T-helper 1 cell treated with Interleukin-12 subunit alpha and Interleukin-12 subunit beta and Interleukin-4 antibody, amounts not matched to agents 30 ng/mL and 1 ng/mL, for 36 hours (primary cell): ENCODE results near the gene KTN1. TPM values are rescaled to one million over a fixed set of nuclear protein-coding genes. Genes with fewer than 3 reads are reported as not detected.

Experiments used
- total RNA-seq: library from RNA; stranded (reverse); gene quantifications from 2 replicates; pipeline ENCODE4 v1.2.3, GENCODE V29; 2022

The KTN1 gene
- total RNA-seq, 1 donor from 2014 or later = 106 TPM

Other genes with a start within 250 kb of the KTN1 start
- gene ATG14, start 168.4 kb upstream of the KTN1 start, total RNA-seq = 6.9 and 7.8 TPM in 2 replicates
- not detected in 2 replicates for gene TBPL2, start 139.6 kb upstream of the KTN1 start, total RNA-seq